Measurements from ENCODE around the gene FREM2.

Gene FREM2

GRCh38 chr13:38687246-38688229 lies 661 bp downstream of the FREM2 start:
- no peak for DNase-seq

- no peak for DNase-seq
These were observed 1.8 kb downstream of the FREM2 start for GRCh38 chr13:38688674-38689073.

GRCh38 chr13:38690231-38690630 lies 3.4 kb downstream of the FREM2 start:
- no peak for DNase-seq

GRCh38 chr13:38693168-38693567 lies 6.3 kb downstream of the FREM2 start:
- no peak for DNase-seq

GRCh38 chr13:38693641-38694040 lies 6.8 kb downstream of the FREM2 start:
- DNase-seq = no peak

GRCh38 chr13:38697197-38697596 lies 10.3 kb downstream of the FREM2 start:
- DNase-seq = no peak

- DNase-seq = no peak
These were observed 10.9 kb downstream of the FREM2 start for GRCh38 chr13:38697628-38698333.

- DNase-seq = no peak
These were observed 13.2 kb downstream of the FREM2 start for GRCh38 chr13:38700051-38700450.

GRCh38 chr13:38702669-38703068 lies 15.8 kb downstream of the FREM2 start:
- no peak for DNase-seq

- DNase-seq = no peak
These were observed 16.4 kb downstream of the FREM2 start for GRCh38 chr13:38703255-38703654.

- DNase-seq = no peak
These were observed 18.5 kb downstream of the FREM2 start for GRCh38 chr13:38705365-38705764.

GRCh38 chr13:38707460-38707859 lies 20.6 kb downstream of the FREM2 start:
- DNase-seq = no peak

GRCh38 chr13:38713046-38713445 lies 26.2 kb downstream of the FREM2 start:
- no peak for DNase-seq

- no peak for DNase-seq
These were observed 31.5 kb downstream of the FREM2 start for GRCh38 chr13:38718374-38718773.

- DNase-seq = no peak
These were observed 43.5 kb downstream of the FREM2 start for GRCh38 chr13:38730332-38730731.

- DNase-seq = no peak
These were observed 46.3 kb downstream of the FREM2 start for GRCh38 chr13:38733146-38733545.

- no peak for DNase-seq
These were observed 49.0 kb downstream of the FREM2 start for GRCh38 chr13:38735665-38736440.

- DNase-seq = no peak
These were observed 56.6 kb downstream of the FREM2 start for GRCh38 chr13:38743466-38743865.

GRCh38 chr13:38752686-38753085 lies 65.8 kb downstream of the FREM2 start:
- DNase-seq = no peak

GRCh38 chr13:38753878-38754277 lies 67.0 kb downstream of the FREM2 start:
- DNase-seq = no peak

- no peak for DNase-seq
These were observed 68.9 kb downstream of the FREM2 start for GRCh38 chr13:38755793-38756192.

- no peak for DNase-seq
These were observed 71.4 kb downstream of the FREM2 start for GRCh38 chr13:38758277-38758676.

- DNase-seq = no peak
These were observed 72.5 kb downstream of the FREM2 start for GRCh38 chr13:38759390-38759789.

Data from bone marrow (tissue), 2 donors.